Mammary epithelial cell (primary cell): ENCODE measurements around the gene PTPN3.

Source experiments
- CTCF ChIP-seq, 2 donors: IDR thresholded peaks in 1 of 2; conservative IDR thresholded peaks in 1 of 2; 2 replicates each; pipeline ENCODE4 v1.5.1; 2011 to 2012; ENCODE audit warnings: inconsistent platforms in 2 of 2, low read length in 2 of 2, mild to moderate bottlenecking in 2 of 2, control low read depth in 1 of 2, low read depth in 1 of 2; ENCODE audit not compliant: insufficient read depth in 1 of 2; ENCODE audit errors: extremely low read depth in 1 of 2
- EZH2 ChIP-seq: IDR thresholded peaks from 2 replicates; pipeline ENCODE4 v1.6.1; 2012; ENCODE audit warnings: low read length, inconsistent platforms, borderline replicate concordance

GRCh38 chr9:109474944-109475343 lies 23.2 kb downstream of the PTPN3 start:
- TF ChIP-seq CTCF (conservative IDR thresholded peaks at IDR 0.05 in 1 of 2, IDR thresholded peaks at IDR 0.05 in 1 of 2; ENCODE audit: extremely low read depth in 1 of 2, insufficient read depth in 1 of 2, low read depth in 1 of 2, low read length in 2 of 2) (no peak), EZH2 (no peak)
